OCI-LY3 (cell line): ENCODE results near the gene STK17A.

Experiments used
- H2AFZ ChIP-seq: fragments of 200-600, 300-600 bp; shearing (Covaris generic); 2 replicates; pipeline ENCODE4 v1.6.0; 2014; ENCODE audit warnings: antibody characterized with exemption, low read depth, low read length
- H3K27ac ChIP-seq: fragments of 200-600, 300-600 bp; sonication (generic); 2 replicates; pipeline ENCODE4 v1.5.1; 2014; ENCODE audit warnings: mild to moderate bottlenecking, low read length, moderate library complexity, mixed read lengths
- H3K27me3 ChIP-seq: fragments of 200-600, 300-600 bp; sonication (generic); 2 replicates; pipeline ENCODE4 v1.6.1; 2014; ENCODE audit warnings: low read depth, low read length, mixed read lengths
- H3K36me3 ChIP-seq: fragments of 200-600, 300-600 bp; sonication (generic); replicated peaks from 2 replicates; pipeline ENCODE3; 2014; ENCODE audit warnings: low read depth, low read length, mixed read lengths
- H3K4me1 ChIP-seq: fragments of 300-600, 200-600 bp; sonication (generic); 2 replicates; pipeline ENCODE4 v1.6.1; 2014; ENCODE audit warnings: low read length, mixed read lengths
- H3K4me2 ChIP-seq: fragments of 200-600, 300-600 bp; sonication (generic); 2 replicates; pipeline ENCODE4 v1.6.1; 2014; ENCODE audit warnings: low read length, mixed read lengths
- H3K4me3 ChIP-seq: fragments of 300-600, 200-600 bp; sonication (generic); 2 replicates; pipeline ENCODE4 v1.5.1; 2014; ENCODE audit warnings: antibody characterized with exemption, mild to moderate bottlenecking, low read length, moderate library complexity
- H3K79me2 ChIP-seq: fragments of 300-600, 200-600 bp; shearing (Covaris generic); 2 replicates; pipeline ENCODE4 v1.6.1; 2014; ENCODE audit warnings: mild to moderate bottlenecking, low read length, mixed read lengths
- H3K9ac ChIP-seq: fragments of 300-600, 200-600 bp; shearing (Covaris generic); 2 replicates; pipeline ENCODE4 v1.6.0; 2014; ENCODE audit warnings: mild to moderate bottlenecking, low read length, moderate library complexity
- H3K9me3 ChIP-seq: fragments of 200-600, 300-600 bp; shearing (Covaris generic); 2 replicates; pipeline ENCODE4 v1.6.1; 2014; ENCODE audit warnings: low read length, mixed read lengths; ENCODE audit not compliant: insufficient read depth
- H4K20me1 ChIP-seq: fragments of 200-600, 300-600 bp; sonication (generic); 2 replicates; pipeline ENCODE4 v1.6.1; 2016; ENCODE audit warnings: low read length, mixed read lengths; ENCODE audit not compliant: insufficient read depth
- CTCF ChIP-seq: fragments of 200-600, 300-600 bp; sonication (generic); IDR thresholded peaks from 2 replicates; pipeline ENCODE4 v1.5.1; 2014; ENCODE audit warnings: antibody characterized with exemption, low read length, low read depth
- EZH2phosphoT487 ChIP-seq: fragments of 200-600 bp; shearing (Covaris generic); IDR thresholded peaks from 2 replicates; pipeline ENCODE4 v1.6.1; 2018; ENCODE audit warnings: antibody characterized with exemption, mixed run types, low read depth

The STK17A gene

GRCh38 chr7:43647673-43648472 is 65.0 kb downstream of the STK17A start:
- peaks cover 37% of the 10 kb centered on the region for H3K36me3 ChIP-seq
- H3K27me3 ChIP-seq: no peaks in the 10 kb centered on the region
- H2AFZ ChIP-seq: no peak overlapping the region
- H4K20me1 ChIP-seq: peaks cover 27% of the 10 kb centered on the region
- H3K4me1 ChIP-seq: peaks cover 71% of the 10 kb centered on the region
- H3K79me2 ChIP-seq: peaks cover 16% of the 10 kb centered on the region
- H3K9me3 ChIP-seq: peaks cover 5% of the 10 kb centered on the region
- peak overlapping the region; percentile 75 for H3K9ac ChIP-seq
- H3K27ac ChIP-seq: peak overlapping the region; percentile 97
- H3K4me2 ChIP-seq: peak overlapping the region; percentile 95
- H3K4me3 ChIP-seq: peak overlapping the region; percentile 70
- TF ChIP-seq EZH2phosphoT487 (no peak), CTCF (no peak)

GRCh38 chr7:43648473-43649406 is 65.8 kb downstream of the STK17A start:
- Histone ChIP-seq H3K4me2 (peak overlapping the region; percentile 95), H3K4me3 (peak overlapping the region; percentile 70), H3K4me1 (peaks cover 73% of the 10 kb centered on the region), H3K36me3 (peaks cover 37% of the 10 kb centered on the region), H4K20me1 (peaks cover 24% of the 10 kb centered on the region), H3K9ac (peak overlapping the region; percentile 75), H3K27me3 (no peaks in the 10 kb centered on the region), H3K27ac (peak overlapping the region; percentile 97), H3K9me3 (peaks cover 5% of the 10 kb centered on the region), H2AFZ (no peak overlapping the region), H3K79me2 (peaks cover 16% of the 10 kb centered on the region)
- TF ChIP-seq CTCF (no peak), EZH2phosphoT487 (no peak)

GRCh38 chr7:43649755-43650274 is 66.9 kb downstream of the STK17A start:
- peaks cover 5% of the 10 kb centered on the region for H3K9me3 ChIP-seq
- H3K27ac ChIP-seq: peak overlapping the region; percentile 97
- H3K27me3 ChIP-seq: no peaks in the 10 kb centered on the region
- peaks cover 75% of the 10 kb centered on the region for H3K4me1 ChIP-seq
- H3K4me3 ChIP-seq: peak overlapping the region; percentile 70
- H3K36me3 ChIP-seq: peaks cover 37% of the 10 kb centered on the region
- H4K20me1 ChIP-seq: peaks cover 24% of the 10 kb centered on the region
- TF ChIP-seq CTCF (no peak), EZH2phosphoT487 (peak; percentile 70; the same call in 1 of the 2 replicates)
- no peak overlapping the region for H2AFZ ChIP-seq
- H3K9ac ChIP-seq: peak overlapping the region; percentile 58
- H3K79me2 ChIP-seq: peaks cover 22% of the 10 kb centered on the region
- H3K4me2 ChIP-seq: peak overlapping the region; percentile 95
